Measurements from ENCODE around the gene TACR1. TPM values are rescaled to one million over a fixed set of nuclear protein-coding genes. Genes with fewer than 3 reads are reported as not detected.

Gene TACR1
- total and polyA plus RNA-seq, 4 experiments from 2014 or later: 0.11 TPM; not detected in 3

DNA sequence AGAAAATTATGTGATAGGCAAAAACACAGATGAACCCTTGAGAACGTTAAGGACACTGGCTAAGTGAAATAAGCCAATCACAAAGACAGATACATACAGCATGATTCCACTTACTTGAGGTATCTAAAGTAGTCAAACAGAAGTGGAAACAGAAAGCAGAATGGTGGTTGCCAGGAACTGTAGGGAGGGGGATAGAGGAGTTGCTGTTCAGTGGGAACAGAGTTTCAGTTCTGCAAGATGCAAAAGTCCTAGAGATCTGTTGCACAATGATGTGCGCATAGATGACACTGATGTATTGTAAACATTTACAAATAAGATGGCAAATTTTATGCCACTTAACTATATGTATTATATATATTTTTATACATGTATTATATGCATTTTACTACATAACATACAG is 181.2 kb downstream of the TACR1 start:
- DNase-seq: no peak
- Histone ChIP-seq H3K36me3 (ENCODE audit: insufficient read depth, low read length) (no peaks in the 10 kb centered on the region), H3K27me3 (ENCODE audit: insufficient read depth, low read length) (no peaks in the 10 kb centered on the region), H3K27ac (ENCODE audit: low read depth, low read length) (no peak overlapping the region), H3K4me1 (ENCODE audit: insufficient read depth, low read length) (no peaks in the 10 kb centered on the region), H3K9me3 (ENCODE audit: control insufficient read depth in 1 of 2, low read length in 2 of 2) (no peaks in the 10 kb centered on the region), H3K4me3 (ENCODE audit: low read length in 2 of 2) (no peak overlapping the region)
- Mint-ChIP-seq H3K9me3 (peaks cover 0 to 10% (median 5%) of the 10 kb centered on the region in 8 donors), H3K36me3 (peaks cover 0 to 6% of the 10 kb centered on the region in 2 donors), H3K4me3 (no peak overlapping the region), H3K27me3 (no peaks in the 10 kb centered on the region), H3K27ac (no peak overlapping the region), H3K4me1 (no peaks in the 10 kb centered on the region)
- ChIA-PET POLR2A (ENCODE audit: partially characterized antibody) (no interaction called here), CTCF (ENCODE audit: partially characterized antibody) (interaction anchor here (0.6 kb wide), 1 partner anchor 597 kb away, joined by 3 read pairs; no protein-coding TSS in a partner anchor)
- intact Hi-C loops (cut with micrococcal nuclease): no loop called here

- Mint-ChIP-seq H3K27ac (no peak overlapping the region), H3K27me3 (peaks cover 0 to 2% of the 10 kb centered on the region in 2 donors), H3K9me3 (peaks cover 0 to 10% (median 7%) of the 10 kb centered on the region in 8 donors), H3K4me3 (no peak overlapping the region), H3K4me1 (no peaks in the 10 kb centered on the region), H3K36me3 (peaks cover 2 to 29% of the 10 kb centered on the region in 2 donors)
- no peaks in the 10 kb centered on the region for H3K4me1 ChIP-seq (ENCODE audit: insufficient read depth, low read length)
- no peaks in the 10 kb centered on the region for H3K27me3 ChIP-seq (ENCODE audit: insufficient read depth, low read length)
- H3K27ac ChIP-seq (ENCODE audit: low read depth, low read length): no peak overlapping the region
- no peak overlapping the region for H3K4me3 ChIP-seq (ENCODE audit: low read length in 2 of 2)
- CTCF ChIA-PET (ENCODE audit: partially characterized antibody): interaction anchor here (1.4 kb wide), 1 partner anchor 46 kb away, joined by 3 read pairs; no protein-coding TSS in a partner anchor
- H3K36me3 ChIP-seq (ENCODE audit: insufficient read depth, low read length): no peaks in the 10 kb centered on the region
- intact Hi-C loops (cut with micrococcal nuclease): no loop called here
- POLR2A ChIA-PET (ENCODE audit: partially characterized antibody): no interaction called here
- H3K9me3 ChIP-seq (ENCODE audit: control insufficient read depth in 1 of 2, low read length in 2 of 2): no peaks in the 10 kb centered on the region
- DNase-seq: no peak
Measured at GRCh38 chr2:75012080-75012479, 187.2 kb downstream of the TACR1 start.

DNA sequence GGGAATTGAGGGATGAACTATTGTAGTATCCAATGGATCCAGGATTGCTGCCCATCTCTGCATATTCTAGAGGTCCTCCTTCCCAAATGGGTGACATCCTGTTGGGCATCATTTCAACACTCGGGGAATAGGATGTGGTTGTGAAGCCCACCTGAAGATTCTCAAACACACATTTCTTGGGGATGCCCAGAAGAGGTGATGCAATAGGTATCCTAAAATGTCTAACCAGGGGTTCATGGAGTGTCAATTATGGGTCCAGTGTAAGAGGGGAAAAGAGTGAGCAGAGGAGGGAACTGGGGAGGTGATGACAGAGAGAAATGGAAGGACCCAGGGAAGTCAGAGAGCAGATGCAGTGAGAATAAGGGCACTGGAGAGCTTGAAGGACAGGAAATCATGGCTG is 188.7 kb downstream of the TACR1 start:
- Histone ChIP-seq H3K27me3 (ENCODE audit: insufficient read depth, low read length) (no peaks in the 10 kb centered on the region), H3K9me3 (ENCODE audit: control insufficient read depth in 1 of 2, low read length in 2 of 2) (no peaks in the 10 kb centered on the region), H3K4me1 (ENCODE audit: insufficient read depth, low read length) (no peaks in the 10 kb centered on the region), H3K27ac (ENCODE audit: low read depth, low read length) (no peak overlapping the region), H3K36me3 (ENCODE audit: insufficient read depth, low read length) (no peaks in the 10 kb centered on the region), H3K4me3 (ENCODE audit: low read length in 2 of 2) (no peak overlapping the region)
- Mint-ChIP-seq H3K4me1 (no peaks in the 10 kb centered on the region), H3K36me3 (peaks cover 2 to 39% of the 10 kb centered on the region in 2 donors), H3K27ac (no peak overlapping the region), H3K9me3 (peaks cover 0 to 10% (median 7%) of the 10 kb centered on the region in 8 donors), H3K4me3 (no peak overlapping the region), H3K27me3 (peaks cover 0 to 2% of the 10 kb centered on the region in 2 donors)
- intact Hi-C loops (cut with micrococcal nuclease): no loop called here
- DNase-seq: no peak
- POLR2A ChIA-PET (ENCODE audit: partially characterized antibody): no interaction called here
- CTCF ChIA-PET (ENCODE audit: partially characterized antibody): interaction anchor here (1.4 kb wide), 1 partner anchor 47 kb away, joined by 3 read pairs; no protein-coding TSS in a partner anchor

GRCh38 chr2:75007819-75008218 is 191.5 kb downstream of the TACR1 start:
- no peak overlapping the region for H3K4me3 ChIP-seq (ENCODE audit: low read length in 2 of 2)
- no peaks in the 10 kb centered on the region for H3K4me1 ChIP-seq (ENCODE audit: insufficient read depth, low read length)
- CTCF ChIA-PET (ENCODE audit: partially characterized antibody): no interaction called here

DNA sequence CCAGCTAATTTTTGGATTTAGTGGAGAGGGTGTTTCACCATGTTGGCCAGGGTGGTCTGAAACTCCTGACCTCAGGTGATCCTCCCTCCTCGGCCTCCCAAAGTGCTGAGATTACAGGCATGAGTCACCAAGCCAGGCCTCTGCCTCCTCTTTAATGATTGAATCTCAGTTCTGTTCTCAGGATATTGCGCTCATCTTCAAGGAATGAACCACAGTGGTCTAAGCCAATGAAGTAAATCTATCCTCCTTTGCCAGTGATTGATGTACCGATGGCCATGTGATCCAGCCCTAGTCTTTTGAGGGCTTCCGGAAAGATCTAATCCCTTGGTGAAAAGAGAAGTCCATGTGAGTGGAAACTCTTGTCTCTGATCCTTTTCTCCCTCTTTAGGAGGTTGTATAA is 192.3 kb downstream of the TACR1 start:
- no peaks in the 10 kb centered on the region for H3K9me3 ChIP-seq (ENCODE audit: control insufficient read depth in 1 of 2, low read length in 2 of 2)
- Mint-ChIP-seq H3K27ac (no peak overlapping the region), H3K4me3 (no peak overlapping the region), H3K9me3 (peaks cover 0 to 2% (median 0%) of the 10 kb centered on the region in 8 donors), H3K27me3 (no peaks in the 10 kb centered on the region), H3K36me3 (peaks cover 2 to 27% of the 10 kb centered on the region in 2 donors), H3K4me1 (no peaks in the 10 kb centered on the region)
- no peaks in the 10 kb centered on the region for H3K36me3 ChIP-seq (ENCODE audit: insufficient read depth, low read length)
- H3K27ac ChIP-seq (ENCODE audit: low read depth, low read length): no peak overlapping the region
- POLR2A ChIA-PET (ENCODE audit: partially characterized antibody): no interaction called here
- H3K4me3 ChIP-seq (ENCODE audit: low read length in 2 of 2): no peak overlapping the region
- CTCF ChIA-PET (ENCODE audit: partially characterized antibody): no interaction called here
- H3K27me3 ChIP-seq (ENCODE audit: insufficient read depth, low read length): no peaks in the 10 kb centered on the region
- intact Hi-C loops (cut with micrococcal nuclease): no loop called here
- H3K4me1 ChIP-seq (ENCODE audit: insufficient read depth, low read length): no peaks in the 10 kb centered on the region
- DNase-seq: no peak

More at GRCh38 chr2:75007819-75008218, 191.5 kb downstream of the TACR1 start:
- intact Hi-C loops (cut with micrococcal nuclease): no loop called here
- Histone ChIP-seq H3K9me3 (ENCODE audit: control insufficient read depth in 1 of 2, low read length in 2 of 2) (no peaks in the 10 kb centered on the region), H3K36me3 (ENCODE audit: insufficient read depth, low read length) (no peaks in the 10 kb centered on the region), H3K27me3 (ENCODE audit: insufficient read depth, low read length) (no peaks in the 10 kb centered on the region), H3K27ac (ENCODE audit: low read depth, low read length) (no peak overlapping the region)
- Mint-ChIP-seq H3K27ac (no peak overlapping the region), H3K9me3 (peaks cover 0 to 4% (median 0%) of the 10 kb centered on the region in 8 donors), H3K27me3 (peaks cover 0 to 2% of the 10 kb centered on the region in 2 donors), H3K4me1 (no peaks in the 10 kb centered on the region), H3K4me3 (no peak overlapping the region), H3K36me3 (peaks cover 2 to 34% of the 10 kb centered on the region in 2 donors)
- POLR2A ChIA-PET (ENCODE audit: partially characterized antibody): no interaction called here
- no peak for DNase-seq

GRCh38 chr2:75006041-75006440 is 193.3 kb downstream of the TACR1 start:
- DNase-seq: no peak
- intact Hi-C loops (cut with micrococcal nuclease): no loop called here
- Mint-ChIP-seq H3K27ac (no peak overlapping the region), H3K27me3 (no peaks in the 10 kb centered on the region), H3K9me3 (peaks cover 0 to 2% (median 0%) of the 10 kb centered on the region in 8 donors), H3K4me3 (no peak overlapping the region), H3K36me3 (peaks cover 2 to 27% of the 10 kb centered on the region in 2 donors), H3K4me1 (no peaks in the 10 kb centered on the region)
- Histone ChIP-seq H3K27me3 (ENCODE audit: insufficient read depth, low read length) (no peaks in the 10 kb centered on the region), H3K4me3 (ENCODE audit: low read length in 2 of 2) (no peak overlapping the region), H3K4me1 (ENCODE audit: insufficient read depth, low read length) (no peaks in the 10 kb centered on the region), H3K9me3 (ENCODE audit: control insufficient read depth in 1 of 2, low read length in 2 of 2) (no peaks in the 10 kb centered on the region), H3K36me3 (ENCODE audit: insufficient read depth, low read length) (no peaks in the 10 kb centered on the region), H3K27ac (ENCODE audit: low read depth, low read length) (no peak overlapping the region)
- ChIA-PET CTCF (ENCODE audit: partially characterized antibody) (no interaction called here), POLR2A (ENCODE audit: partially characterized antibody) (no interaction called here)

DNA sequence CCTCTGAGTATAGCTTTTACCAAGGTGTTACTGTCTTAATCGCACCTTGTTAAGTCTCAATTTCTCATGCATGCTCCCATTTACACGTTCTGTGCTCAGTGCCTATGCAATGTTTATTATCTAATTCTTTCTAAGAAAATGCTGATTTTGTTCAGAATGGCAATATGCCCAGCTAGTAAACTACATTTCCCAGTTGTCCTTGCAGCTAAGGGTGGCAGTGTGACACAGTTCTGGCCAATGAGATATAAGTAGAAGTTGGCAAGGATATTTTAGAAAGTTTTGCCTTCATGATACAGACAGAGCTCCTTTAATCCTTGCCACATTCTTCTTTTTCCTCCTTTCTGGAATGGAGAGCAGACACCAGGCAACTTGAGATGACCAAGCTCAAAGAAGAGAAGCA is 195.5 kb downstream of the TACR1 start:
- H3K36me3 ChIP-seq (ENCODE audit: insufficient read depth, low read length): no peaks in the 10 kb centered on the region
- H3K27ac ChIP-seq (ENCODE audit: low read depth, low read length): no peak overlapping the region
- Mint-ChIP-seq H3K4me3 (no peak overlapping the region), H3K36me3 (peaks cover 0 to 40% of the 10 kb centered on the region in 2 donors), H3K27me3 (no peaks in the 10 kb centered on the region), H3K4me1 (no peaks in the 10 kb centered on the region), H3K27ac (no peak overlapping the region), H3K9me3 (peaks cover 0 to 2% (median 0%) of the 10 kb centered on the region in 8 donors)
- ChIA-PET CTCF (ENCODE audit: partially characterized antibody) (no interaction called here), POLR2A (ENCODE audit: partially characterized antibody) (no interaction called here)
- H3K9me3 ChIP-seq (ENCODE audit: control insufficient read depth in 1 of 2, low read length in 2 of 2): no peaks in the 10 kb centered on the region
- H3K4me1 ChIP-seq (ENCODE audit: insufficient read depth, low read length): no peaks in the 10 kb centered on the region
- DNase-seq: no peak
- H3K27me3 ChIP-seq (ENCODE audit: insufficient read depth, low read length): no peaks in the 10 kb centered on the region
- intact Hi-C loops (cut with micrococcal nuclease): no loop called here
- H3K4me3 ChIP-seq (ENCODE audit: low read length in 2 of 2): no peak overlapping the region

GRCh38 chr2:75003276-75003675 is 196.0 kb downstream of the TACR1 start:
- Mint-ChIP-seq H3K4me1 (no peaks in the 10 kb centered on the region), H3K27ac (no peak overlapping the region), H3K36me3 (peaks cover 3 to 40% of the 10 kb centered on the region in 2 donors), H3K4me3 (no peak overlapping the region), H3K27me3 (no peaks in the 10 kb centered on the region), H3K9me3 (peaks cover 0 to 3% (median 0%) of the 10 kb centered on the region in 8 donors)
- Histone ChIP-seq H3K27ac (ENCODE audit: low read depth, low read length) (no peak overlapping the region), H3K9me3 (ENCODE audit: control insufficient read depth in 1 of 2, low read length in 2 of 2) (no peaks in the 10 kb centered on the region), H3K27me3 (ENCODE audit: insufficient read depth, low read length) (no peaks in the 10 kb centered on the region), H3K36me3 (ENCODE audit: insufficient read depth, low read length) (no peaks in the 10 kb centered on the region), H3K4me1 (ENCODE audit: insufficient read depth, low read length) (no peaks in the 10 kb centered on the region), H3K4me3 (ENCODE audit: low read length in 2 of 2) (no peak overlapping the region)
- POLR2A ChIA-PET (ENCODE audit: partially characterized antibody): no interaction called here
- intact Hi-C loops (cut with micrococcal nuclease): no loop called here
- no peak for DNase-seq
- CTCF ChIA-PET (ENCODE audit: partially characterized antibody): no interaction called here

Measured in CD4-positive, alpha-beta memory T cell (primary cell).